ENCODE data around the gene PIK3C3.

- TF ChIP-seq, protein P1, sequence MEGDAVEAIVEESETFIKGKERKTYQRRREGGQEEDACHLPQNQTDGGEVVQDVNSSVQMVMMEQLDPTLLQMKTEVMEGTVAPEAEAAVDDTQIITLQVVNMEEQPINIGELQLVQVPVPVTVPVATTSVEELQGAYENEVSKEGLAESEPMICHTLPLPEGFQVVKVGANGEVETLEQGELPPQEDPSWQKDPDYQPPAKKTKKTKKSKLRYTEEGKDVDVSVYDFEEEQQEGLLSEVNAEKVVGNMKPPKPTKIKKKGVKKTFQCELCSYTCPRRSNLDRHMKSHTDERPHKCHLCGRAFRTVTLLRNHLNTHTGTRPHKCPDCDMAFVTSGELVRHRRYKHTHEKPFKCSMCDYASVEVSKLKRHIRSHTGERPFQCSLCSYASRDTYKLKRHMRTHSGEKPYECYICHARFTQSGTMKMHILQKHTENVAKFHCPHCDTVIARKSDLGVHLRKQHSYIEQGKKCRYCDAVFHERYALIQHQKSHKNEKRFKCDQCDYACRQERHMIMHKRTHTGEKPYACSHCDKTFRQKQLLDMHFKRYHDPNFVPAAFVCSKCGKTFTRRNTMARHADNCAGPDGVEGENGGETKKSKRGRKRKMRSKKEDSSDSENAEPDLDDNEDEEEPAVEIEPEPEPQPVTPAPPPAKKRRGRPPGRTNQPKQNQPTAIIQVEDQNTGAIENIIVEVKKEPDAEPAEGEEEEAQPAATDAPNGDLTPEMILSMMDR (IDR thresholded peaks at IDR 0.05) = no peak
- TF ChIP-seq POLR2A (IDR thresholded peaks at IDR 0.05) = no peak
Observed at GRCh38 chr18:42067518-42067917, 112.5 kb downstream of the PIK3C3 start.
